HG03045 (cell line): Measurements from ENCODE around the gene ACTR8.
"Not testable (repeated sequence)": the region's sequence is repeated elsewhere in the genome, so short reads cannot be mapped to it uniquely, and the experiment has no call there.

Experiments
- ATAC-seq: cut with Tn5 transposase; IDR thresholded peaks from one replicate; pipeline ENCODE4 v1.9.1; 2021; ENCODE audit warnings: mild to moderate bottlenecking, moderate library complexity; ENCODE audit not compliant: unreplicated experiment

ACTR8 gene

GRCh38 chr3:53881691-53882593, at the start of gene ACTR8:
ACTR8 (minus strand) TSS chr3:53882152; CDS start chr3:53882101, 51 bp downstream.
- ATAC-seq, result peak; percentile 84

- not testable (repeated sequence) for ATAC-seq
Observed at GRCh38 chr3:53927208-53927872, 45.4 kb upstream of the ACTR8 start.

- ATAC-seq, result no peak
Observed at GRCh38 chr3:53921296-53921695, 39.3 kb upstream of the ACTR8 start.

- no peak for ATAC-seq
Observed at GRCh38 chr3:53919741-53920140, 37.8 kb upstream of the ACTR8 start.

- no peak for ATAC-seq
Observed at GRCh38 chr3:53913401-53913800, 31.4 kb upstream of the ACTR8 start.

GRCh38 chr3:53902711-53903110, 20.8 kb upstream of the ACTR8 start:
- no peak for ATAC-seq

GRCh38 chr3:53902067-53902466, 20.1 kb upstream of the ACTR8 start:
- ATAC-seq, result no peak

- ATAC-seq, result no peak
Observed at GRCh38 chr3:53900666-53901331, 18.8 kb upstream of the ACTR8 start.

GRCh38 chr3:53899750-53900149, 17.8 kb upstream of the ACTR8 start:
- ATAC-seq, result no peak

GRCh38 chr3:53892286-53892637, 10.3 kb upstream of the ACTR8 start:
- no peak for ATAC-seq

- ATAC-seq, result peak; percentile 96
Observed at GRCh38 chr3:53891497-53892285, 9.7 kb upstream of the ACTR8 start, which contains the start of gene SELENOK. SELENOK (minus strand) TSS chr3:53891859.

GRCh38 chr3:53890726-53891475, 8.9 kb upstream of the ACTR8 start:
- ATAC-seq, result no peak

- ATAC-seq, result no peak
Observed at GRCh38 chr3:53888232-53888631, 6.3 kb upstream of the ACTR8 start.

- no peak for ATAC-seq
Observed at GRCh38 chr3:53887446-53887845, 5.5 kb upstream of the ACTR8 start.

- no peak for ATAC-seq
Observed at GRCh38 chr3:53885239-53885638, 3.3 kb upstream of the ACTR8 start.

- no peak for ATAC-seq
Observed at GRCh38 chr3:53884623-53885022, 2.7 kb upstream of the ACTR8 start.

GRCh38 chr3:53883008-53883407, 1.1 kb upstream of the ACTR8 start:
- no peak for ATAC-seq

- no peak for ATAC-seq
Observed at GRCh38 chr3:53880396-53881345, 1.3 kb downstream of the ACTR8 start.
